T-helper 22 cell (primary cell): ENCODE measurements around the gene RHOB.
"Not testable (repeated sequence)": the region's sequence is repeated elsewhere in the genome, so short reads cannot be mapped to it uniquely, and the experiment has no call there.

Experiments
- DNase-seq: peaks from one replicate; pipeline ENCODE4 v3.0.0-alpha.2; 2020; ENCODE audit warnings: low read depth

RHOB gene

DNA sequence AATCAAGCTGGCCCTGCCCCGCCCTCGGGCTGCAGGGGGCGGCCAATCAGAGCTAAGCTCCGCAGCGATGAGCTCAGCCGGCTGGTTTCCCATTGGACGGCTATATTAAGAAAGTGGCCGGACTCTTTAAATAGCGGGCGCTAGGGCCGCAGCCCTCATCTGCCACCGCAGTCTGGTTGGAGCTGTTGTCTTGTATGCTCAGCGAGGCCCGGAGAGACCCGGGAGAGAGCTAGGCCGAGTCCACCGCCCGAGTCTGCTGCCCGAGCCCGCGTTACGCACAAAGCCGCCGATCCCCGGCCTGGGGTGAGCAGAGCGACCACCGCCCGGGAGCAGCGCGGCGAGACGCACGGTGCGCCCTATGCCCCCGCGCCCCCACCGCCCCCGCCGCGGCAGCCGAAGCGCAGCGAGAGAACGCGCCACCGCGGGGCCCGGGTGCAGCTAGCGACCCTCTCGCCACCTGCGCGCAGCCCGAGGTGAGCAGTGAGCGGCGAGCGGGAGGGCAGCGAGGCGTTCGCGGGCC, at the start of gene RHOB:
TSS of gene RHOB (plus strand) at position 158 of the 520 bp plus-strand sequence. CDS start 392 bp downstream, outside the sequence.
- peak; percentile 70 for DNase-seq

DNA sequence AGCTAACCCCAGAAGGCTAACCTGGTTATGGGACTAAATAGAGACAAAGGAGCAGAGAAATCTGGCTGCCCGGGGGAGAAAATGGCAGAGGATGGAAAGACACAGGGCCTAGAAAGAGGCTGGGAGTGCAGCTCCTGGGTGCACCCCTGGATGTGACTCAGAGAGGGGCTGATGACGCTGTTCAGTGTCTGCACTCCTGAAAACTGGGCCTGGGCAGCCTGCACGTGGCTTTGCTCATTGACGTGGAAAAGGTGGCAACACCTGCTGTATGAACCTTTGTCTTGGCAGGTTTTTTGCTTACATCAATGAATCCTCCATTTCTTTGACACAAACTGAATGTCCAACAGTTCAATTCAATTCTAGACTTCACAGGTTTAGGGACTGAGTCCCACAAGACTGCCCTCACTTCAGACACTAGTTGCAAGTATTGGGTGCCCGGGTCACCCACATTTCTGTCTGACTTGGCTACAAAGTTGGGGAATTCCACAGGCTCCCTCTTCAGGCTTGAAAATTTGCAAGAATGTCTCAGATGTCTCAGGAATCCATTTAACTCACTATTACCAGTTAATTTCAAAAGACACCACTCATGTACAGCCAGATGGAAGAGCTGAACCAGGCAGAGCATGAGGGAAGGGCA, 48.9 kb upstream of the RHOB start:
- DNase-seq, result no peak

DNA sequence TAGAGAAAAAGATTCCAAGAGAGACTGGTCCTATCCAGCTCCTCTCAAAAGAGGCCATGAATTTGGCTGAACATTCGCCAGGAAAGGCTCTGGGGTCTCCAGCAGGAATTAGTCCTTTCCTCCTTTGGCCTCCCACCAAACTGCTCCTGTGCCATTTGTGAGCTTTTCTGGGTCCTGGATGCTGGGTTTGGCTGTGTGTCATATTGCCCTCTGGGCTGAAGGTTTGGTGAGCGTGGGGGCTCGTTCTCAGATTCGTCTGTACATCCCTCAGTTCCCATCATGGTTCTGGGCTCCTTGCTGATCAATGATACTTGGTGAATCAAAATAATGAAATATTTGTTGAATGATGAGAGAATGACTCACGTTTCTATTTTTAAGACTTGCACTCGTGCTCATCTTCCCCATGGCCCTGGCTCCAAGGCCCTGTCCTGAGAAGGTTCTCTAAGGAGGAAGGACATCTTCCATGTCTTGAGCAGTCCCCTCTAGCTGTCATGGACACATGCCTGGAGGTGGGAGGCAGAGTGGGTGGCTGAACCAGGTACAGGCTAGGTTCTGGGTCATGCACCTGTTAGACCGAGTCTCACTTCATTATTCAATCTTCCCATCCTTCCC, 47.8 kb upstream of the RHOB start:
- no peak for DNase-seq

DNA sequence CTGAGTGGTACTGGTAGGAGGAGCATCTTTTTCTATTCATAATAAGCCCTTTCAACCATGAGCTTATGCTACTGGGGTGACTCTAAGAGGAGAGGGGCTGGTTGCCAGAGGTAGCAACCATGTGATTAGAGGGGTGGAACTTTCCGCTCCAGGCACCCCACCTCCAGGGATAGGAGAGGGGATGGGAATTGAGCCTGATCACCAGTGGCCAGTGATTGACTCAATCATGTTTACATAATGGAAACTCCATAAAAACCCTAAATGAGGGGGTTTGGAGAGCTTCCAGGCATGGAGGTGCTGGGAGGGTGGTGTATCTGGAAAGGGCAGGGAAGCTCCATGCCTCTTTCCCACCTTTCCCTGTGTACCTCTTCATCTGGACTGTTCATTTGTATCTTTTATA, 46.6 kb upstream of the RHOB start:
- DNase-seq, result no peak

DNA sequence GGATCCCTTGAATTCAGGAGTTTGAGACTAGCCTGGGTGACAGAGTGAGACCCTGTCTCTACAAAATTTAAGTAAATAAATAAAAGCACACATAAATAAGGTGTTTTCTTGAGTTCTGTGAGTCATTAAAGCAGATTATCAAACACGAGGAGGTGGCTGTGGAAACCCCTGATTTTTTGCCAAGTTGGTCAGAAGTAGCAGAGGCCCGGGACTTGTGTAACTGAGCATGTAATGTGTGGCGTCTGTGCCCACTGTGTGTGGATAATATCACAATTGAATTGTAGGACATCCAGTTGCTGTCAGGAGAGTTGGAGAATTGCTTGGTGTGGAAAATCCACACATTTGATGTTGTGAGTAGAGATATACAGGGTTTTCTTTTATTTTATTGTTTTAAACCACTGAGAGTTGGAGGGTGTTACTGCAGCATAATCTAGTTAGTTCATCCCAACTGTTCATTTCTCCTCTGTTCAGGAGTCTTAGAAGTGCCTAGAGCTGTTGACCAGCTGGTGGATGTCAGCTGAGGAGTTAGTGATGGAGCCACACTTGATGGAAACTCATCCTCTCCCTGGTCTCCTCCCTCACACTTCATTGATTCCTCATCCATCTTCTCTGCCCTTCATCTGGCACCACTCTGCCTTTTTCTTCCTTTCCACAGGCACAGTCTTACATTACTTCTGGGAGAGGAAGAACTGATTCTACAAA, 45.9 kb upstream of the RHOB start:
- no peak for DNase-seq

DNA sequence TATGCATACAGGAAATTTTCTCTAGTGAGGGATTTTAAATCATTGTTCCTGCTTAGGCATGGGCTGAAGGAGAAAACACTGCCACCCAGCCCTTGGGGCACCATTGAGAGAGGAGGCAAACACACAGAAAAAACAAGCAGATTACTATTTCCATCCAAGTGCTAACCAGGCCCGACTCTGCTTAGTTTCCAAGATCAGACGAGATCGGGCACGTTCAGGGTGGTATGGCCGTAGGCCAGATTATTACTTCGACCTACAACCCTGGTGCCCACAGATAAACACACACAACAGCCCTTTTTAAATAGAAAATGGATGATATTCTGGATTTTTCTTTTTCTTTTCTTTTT, 45.4 kb upstream of the RHOB start:
- DNase-seq, result no peak

DNA sequence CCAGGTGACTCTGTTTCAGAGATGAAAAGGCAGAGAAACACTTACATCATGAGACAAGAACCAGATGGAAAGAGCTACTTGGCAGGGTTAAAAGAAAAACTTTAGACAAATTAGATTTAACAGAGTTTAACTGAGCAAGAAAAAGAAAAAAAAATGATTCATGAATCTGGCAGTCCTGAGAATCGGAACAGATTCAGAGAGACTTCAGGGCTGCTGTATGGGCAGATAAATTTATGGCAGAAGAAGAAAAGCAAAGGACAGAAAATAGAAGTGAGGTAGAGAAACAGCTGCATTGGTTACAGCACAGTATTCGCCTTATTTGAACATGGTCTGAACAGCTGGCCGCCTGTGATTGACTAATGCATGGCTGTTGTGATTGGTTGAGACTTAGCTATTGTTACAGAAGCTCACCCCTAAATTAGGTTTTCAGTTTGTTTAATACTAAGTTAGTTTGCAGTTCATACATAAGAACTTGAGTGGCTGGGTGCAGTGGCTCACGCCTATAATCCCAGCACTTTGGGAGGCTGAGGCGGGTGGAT, 43.0 kb upstream of the RHOB start:
- DNase-seq, result no peak

DNA sequence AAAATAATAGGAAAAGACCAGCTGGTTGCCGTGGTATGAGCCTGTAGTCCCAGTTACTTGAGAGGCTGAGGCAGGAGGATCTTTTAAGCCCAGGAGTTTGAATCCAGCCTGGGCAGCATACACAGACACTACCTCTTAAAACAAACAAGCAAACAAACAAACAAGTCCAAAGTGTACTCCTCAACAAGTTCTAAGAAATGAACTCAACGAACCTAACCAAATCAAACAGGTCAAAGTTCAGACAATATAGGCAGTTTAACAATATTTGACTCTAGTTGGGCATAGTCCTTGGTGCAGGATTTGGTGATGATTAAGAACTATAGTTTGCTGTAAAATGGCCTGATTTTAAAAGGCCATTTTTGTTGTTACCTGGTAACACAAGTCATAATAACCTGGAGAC, 41.9 kb upstream of the RHOB start:
- DNase-seq, result no peak

DNA sequence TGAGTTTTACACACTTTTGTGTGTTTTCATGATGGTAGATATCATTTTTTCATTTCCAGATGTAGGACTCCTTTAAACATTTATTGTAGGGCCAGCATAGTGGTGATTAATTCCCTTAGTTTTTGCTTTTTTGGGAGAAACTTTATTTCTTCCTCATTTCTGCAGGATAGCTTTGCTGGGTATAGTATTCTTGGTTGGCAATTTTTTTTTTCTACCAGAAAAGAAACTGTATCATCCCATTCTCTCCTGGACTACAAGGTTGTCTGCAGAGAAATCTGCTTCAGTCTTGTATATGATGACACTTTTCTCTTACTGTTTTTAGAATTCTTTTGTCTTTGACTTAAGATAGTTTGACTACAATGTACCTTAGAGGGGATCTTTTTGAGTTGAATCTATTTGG, 37.8 kb upstream of the RHOB start:
- no peak for DNase-seq

DNA sequence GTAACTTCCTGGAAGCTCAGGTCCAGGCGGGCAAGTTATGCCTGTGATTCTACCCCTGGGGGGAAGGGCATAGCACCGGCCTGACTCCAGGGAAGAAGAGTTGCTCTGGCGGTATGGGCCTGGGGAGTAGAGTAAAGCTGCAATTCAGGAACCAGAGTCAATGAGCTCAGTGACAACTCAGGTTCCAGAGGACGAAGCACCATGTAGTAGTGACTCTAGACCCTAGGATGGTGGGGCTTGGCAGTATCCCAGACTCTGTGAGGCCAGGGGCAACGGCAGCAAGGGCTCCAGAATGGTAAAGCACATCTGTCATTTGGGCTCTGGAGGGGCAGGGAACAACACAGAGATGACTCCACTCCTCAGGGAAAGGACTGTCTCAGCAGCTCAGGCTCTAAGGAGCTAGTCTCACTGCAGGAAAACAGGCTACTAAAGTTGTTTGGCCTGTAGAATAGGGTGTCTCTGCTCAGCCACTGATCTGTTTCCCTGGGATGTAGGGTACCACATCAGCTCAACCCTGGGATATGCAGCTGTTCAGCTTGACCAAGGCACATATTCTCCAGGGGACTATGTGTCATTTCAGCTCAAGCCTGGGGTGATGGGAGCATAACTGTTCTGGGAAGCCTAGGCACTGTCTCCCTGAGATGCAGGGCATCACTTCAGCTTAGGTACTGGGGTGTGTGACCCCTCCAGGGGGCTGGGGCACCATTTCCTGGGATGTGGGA, 36.2 kb upstream of the RHOB start:
- DNase-seq, result no peak

DNA sequence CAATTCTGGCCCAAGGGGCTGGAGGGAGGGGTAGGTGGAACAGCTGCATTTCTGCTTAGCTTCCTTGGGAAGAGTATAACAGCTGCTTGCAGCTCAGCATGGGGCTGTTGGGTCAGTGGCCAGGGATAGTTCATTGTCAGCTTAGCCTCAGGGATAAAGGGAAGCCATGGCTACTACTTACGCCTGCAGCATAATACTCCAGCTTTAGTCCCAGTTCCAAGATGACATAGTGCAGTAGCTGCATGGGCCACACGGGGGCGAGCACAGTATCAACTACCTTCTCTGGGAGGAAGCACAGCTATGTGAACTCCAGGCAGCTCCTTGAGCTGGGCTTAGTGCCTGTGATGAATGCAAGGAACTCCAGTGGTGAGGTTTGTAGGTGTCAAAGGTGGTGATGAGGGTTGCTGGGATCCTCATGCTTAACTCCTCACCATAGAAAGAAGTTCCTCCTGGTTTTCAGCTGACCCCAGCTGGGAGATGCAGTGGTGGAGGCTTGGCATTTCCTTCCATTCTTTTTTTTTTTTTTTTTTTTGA, 35.4 kb upstream of the RHOB start:
- DNase-seq, result peak; percentile 20

DNA sequence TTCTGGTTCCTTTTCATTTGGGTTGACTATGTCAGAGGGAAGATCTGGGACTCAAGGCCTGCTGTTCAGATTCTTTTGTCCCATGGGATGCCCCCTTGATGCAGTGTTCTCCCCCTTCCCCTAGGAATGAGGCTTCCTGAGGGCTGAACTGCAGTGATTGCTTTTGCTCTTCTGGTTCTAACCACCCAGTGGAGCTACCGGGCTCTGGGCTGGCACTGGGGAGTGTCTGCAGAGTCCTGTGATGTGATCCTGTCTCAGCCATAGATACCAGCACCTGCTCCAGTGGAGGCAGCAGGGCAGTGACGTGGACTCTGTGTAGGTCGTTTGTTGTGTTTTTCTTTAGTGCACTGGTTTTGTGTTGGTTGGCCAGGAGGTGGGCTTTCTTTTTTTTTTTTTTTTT, 32.1 kb upstream of the RHOB start:
- DNase-seq, result no peak

DNA sequence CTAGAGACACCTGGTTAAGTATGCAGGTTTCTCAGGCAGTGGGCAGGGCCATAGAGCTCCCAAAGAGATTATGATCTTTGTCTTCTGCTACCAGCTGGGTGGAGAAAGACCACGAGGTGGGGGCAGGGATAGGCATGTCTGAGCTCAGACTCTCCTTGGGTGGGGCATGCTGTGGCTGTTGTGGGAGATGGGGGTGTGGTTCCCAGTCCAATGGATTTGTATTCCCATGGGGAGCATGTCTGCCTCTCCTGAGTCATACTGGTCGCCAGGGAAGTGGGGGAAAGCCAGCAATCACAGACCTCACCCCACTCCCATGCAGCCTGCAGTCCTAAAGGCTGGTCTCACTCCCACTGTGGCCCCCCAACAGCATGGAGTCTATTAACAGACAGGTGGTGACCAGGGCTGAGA, 31.4 kb upstream of the RHOB start:
- DNase-seq, result no peak

DNA sequence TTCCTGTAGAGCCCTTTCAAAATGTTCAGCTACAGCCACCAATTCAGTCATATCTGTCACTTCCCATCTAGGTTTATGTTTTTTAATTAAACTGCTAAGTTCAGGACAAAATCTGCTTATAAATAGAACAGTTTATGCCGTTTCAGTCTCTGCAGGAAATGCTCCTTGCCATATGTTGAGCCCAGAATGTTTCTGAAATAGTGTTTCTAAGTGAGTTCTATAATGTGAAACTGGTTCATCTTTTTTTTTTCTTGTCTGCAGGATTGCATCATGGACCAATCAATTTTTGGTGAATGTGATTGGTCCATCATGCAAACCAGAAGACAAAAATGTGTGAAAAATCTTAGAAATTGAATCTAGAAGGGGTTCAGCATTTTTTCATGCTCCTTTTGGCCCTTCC, 30.2 kb upstream of the RHOB start:
- no peak for DNase-seq

DNA sequence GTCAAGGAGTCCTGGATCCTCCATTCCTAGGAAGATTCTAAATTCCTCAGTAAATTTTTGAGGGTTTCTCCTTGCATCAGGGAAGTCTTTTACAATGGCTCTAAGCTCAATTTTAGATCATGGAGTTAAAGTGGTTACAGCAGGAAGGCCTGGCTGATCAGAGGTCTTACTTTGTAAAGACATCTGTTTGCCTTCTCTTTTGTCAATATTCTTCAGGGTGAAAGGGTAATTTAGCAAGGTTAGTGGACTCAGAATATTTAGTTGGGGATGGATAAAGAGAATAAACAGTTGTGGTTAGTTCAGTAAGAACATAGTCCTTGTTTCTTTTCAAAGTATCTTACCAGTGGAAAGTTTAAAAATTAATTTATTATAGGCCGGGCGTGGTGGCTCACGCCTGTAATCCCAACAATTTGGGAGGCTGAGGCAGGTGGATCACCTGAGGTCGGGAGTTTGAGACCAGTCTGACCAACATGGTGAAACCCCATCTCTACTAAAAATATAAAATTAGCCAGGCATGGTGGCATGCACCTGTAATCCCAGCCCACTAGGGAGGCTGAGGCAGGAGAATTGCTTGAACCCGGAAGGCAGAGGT, 29.5 kb upstream of the RHOB start:
- not testable (repeated sequence) for DNase-seq

DNA sequence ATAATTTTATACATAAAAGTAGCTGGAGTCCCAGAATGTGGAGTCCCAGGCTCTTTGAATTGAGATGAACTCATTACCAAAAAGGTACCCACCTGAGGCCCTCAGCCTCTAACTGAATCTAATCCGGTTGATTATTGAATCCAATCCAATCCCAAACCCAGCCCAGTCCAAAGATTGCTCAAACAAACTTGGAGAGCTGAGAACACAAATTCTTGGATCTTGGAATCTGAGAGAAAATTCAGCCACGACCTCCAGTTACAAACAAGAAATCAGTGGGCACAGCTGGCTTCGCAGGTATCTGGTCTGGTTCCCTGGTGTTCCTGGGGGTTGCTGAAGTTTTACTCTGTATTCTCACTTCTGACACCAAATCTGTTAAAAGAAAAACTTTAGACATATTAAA, 28.4 kb upstream of the RHOB start:
- no peak for DNase-seq

DNA sequence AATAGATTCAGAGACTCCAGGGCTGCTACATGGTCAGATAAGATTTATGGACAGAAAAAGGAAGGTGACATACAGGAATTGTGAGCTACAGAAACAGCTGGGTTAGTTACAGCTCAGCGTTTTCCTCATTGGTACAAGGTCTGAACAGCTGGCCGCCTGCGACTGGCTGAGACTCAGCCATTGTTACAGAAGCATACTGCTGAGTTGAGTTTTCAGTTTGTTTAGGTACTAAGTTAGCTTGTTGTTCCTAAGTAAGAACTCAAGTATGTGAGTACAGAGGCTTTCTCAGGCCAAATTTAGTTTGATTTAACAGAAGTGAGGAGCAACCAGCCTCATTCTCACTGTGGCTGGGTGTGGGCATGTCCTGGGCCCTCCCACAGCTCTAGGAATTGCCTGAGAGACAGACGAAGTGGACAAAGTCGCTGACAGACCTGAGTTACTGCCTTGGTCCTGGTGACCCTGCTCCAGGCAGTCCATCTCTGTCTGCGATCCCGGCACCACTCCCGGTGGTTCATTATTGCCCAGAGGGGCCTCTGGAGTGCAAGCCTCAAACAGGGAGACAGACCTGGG, 27.8 kb upstream of the RHOB start:
- no peak for DNase-seq

DNA sequence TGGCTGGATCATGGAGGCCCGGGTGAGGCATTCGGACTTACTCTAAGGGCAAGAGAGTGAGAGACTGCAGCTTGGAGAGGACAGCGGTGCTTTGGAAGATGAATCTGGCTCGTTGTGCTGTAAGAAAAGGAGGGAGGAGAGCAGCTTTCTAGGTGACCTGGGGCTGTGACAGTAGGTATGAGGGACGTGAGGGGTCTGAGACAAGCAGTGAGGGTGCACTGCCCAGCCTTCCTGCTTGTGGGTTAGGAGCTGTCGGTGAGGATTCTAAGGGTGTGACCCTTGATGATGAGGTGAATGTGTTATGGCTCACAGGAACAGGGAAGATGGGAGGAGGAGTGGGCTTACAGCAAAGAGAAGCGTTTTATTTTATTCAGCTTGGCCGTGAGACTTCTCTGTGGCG, 27.1 kb upstream of the RHOB start:
- DNase-seq, result no peak

DNA sequence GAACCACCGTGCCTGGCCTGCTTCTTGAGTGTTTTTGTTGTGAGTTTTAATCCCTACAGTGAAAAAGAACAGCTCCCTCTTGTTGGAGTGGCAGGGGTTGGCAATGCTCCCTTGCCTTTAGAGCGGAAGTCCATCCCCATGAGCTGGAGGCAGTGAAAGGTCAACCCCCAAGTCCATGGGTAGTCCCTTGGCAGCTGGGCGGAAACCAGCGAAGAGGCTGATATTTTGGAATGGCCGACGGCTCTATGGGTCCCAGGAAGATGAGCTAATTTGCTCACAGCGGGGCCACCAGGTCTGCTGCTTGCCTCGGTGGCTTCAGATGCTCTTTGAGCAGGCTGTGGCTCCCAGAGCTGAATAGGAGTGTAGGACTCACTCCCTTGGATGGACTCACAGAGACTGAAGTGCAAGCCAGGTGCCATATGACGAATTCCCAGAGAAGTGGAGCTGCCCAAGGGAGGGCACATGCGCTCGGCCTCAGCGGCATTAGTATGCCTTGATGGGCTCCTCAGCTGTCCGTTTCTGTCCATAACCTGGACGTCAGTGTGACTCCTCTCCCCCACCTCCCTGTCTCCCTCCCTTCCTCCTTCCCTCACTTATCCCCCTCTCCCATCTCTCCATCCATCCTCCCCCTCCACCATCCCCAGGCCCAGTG, 25.4 kb upstream of the RHOB start:
- no peak for DNase-seq

DNA sequence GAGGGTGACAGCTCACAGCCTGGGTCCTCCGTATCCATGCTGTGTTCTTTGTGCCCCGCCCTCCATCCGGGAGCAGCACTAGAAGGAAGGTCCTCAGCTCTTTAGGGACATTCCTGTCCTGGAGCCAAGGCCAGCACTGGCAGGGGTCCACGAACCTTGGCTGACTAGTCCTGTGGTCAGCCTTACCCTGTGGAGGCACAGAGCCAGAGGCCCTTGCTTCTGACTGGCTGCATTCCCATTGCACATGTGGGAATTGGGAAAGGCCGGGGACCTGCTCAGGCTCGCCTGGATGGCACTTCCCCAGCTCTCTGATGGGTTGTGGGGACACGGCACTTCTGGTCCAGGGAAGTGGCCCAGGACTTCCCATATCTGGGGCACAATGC, 24.9 kb upstream of the RHOB start:
- DNase-seq, result no peak
